ENCODE results near the gene EGLN1. TPM values are rescaled to one million over a fixed set of nuclear protein-coding genes. Genes with fewer than 3 reads are reported as not detected.

The EGLN1 gene
- total and polyA plus RNA-seq, 2 experiments from 2014 or later, result 1.9 to 6.0 TPM

DNA sequence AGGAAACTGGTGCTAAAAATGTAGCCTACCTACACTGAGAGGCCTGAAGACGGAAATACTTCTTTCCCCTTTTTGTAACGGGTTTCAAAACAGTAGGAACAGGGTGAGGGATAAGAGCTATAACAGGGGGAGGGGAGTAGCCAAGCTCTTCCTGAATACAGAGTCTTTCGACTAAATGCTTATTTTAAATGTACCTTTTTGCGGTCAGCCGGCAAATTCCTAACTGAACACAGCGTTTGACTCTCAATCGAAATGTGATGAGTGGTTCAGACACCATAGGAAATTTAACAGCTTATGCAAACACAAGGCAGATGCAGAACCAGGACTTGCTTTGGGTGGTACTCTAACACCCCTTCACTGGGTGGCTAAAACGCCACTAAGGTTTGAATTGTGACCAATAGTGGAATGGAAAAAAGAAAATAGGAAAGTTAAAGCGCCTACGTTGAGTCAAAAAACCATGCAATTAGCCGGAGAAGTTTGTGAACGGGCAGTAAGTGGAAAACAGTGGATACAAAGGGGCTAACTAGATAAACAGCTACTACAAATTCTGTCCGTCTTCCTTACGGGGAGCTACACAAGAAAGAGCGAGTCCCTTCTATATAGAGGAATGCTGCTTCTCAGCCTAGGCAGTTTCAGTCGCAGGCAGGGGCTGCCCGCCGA, 1.7 kb downstream of the EGLN1 start (continued):
- TF ChIP-seq ETS1 (IDR thresholded peaks at IDR 0.05) (no peak), EZH2phosphoT487 (IDR thresholded peaks at IDR 0.05; ENCODE audit: unreplicated experiment) (no peak), ZNF331 (CRISPR knock-in tag; IDR thresholded peaks at IDR 0.05; ENCODE audit: low read depth) (no peak), NANOG (IDR thresholded peaks at IDR 0.05; ENCODE audit: borderline replicate concordance) (no peak), EZH2 (IDR thresholded peaks at IDR 0.05; ENCODE audit: low read depth, unreplicated experiment) (no peak)

DNA sequence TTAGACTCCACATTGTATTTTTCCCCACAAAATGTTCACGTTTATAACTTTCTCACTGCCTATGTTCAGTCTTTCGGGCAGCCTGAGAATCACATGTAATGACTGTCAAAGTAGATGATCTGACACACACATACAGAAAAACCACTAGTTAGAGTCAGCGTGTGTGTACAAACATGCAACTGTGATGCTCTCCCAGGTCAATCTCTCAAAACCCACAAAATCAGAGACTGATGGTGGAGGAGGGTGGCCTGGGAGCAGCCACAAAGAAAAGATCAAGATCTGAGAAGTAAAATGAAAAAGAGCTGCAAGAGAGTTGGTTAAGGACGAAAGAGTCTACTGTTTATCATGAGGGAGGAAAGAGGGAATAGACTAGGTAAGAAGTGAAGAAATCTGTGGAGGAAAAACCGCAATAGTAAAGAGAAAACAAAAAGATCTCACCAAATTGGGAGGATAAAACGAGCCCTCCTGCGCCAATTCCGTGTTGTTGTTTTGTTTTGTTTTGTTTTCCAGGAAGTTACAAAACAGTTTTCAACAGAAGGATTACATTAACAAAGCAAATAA, 2.3 kb downstream of the EGLN1 start:
- peak; percentile 31 for TF ChIP-seq EZH2 (IDR thresholded peaks at IDR 0.05; ENCODE audit: low read depth, unreplicated experiment)
- no peak for TF ChIP-seq CTCF (conservative IDR thresholded peaks at IDR 0.05; ENCODE audit: low read depth in 2 of 2)
- peaks cover 22% of the 10 kb centered on the region for H3K4me1 Mint-ChIP-seq
- no peak overlapping the region for H3K27ac Mint-ChIP-seq

DNA sequence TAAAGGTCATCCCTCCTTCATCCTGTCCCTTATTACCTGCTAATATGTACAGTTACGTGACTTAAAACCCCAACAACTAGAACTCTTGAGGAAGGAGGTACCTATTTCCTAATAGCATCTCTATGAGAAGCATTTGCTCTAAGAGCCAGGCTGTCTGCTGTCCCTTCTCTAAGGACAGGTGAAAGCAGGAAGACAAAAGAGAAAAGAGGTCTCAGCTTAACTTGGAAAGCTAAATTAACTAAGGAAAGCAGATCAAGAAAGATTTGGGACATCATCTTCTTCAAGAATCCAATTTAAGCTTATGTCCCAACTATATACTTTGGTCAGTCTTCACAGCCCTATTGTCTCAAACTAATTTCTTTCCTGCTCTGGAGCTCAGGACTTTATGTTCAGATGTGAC, 2.9 kb downstream of the EGLN1 start:
- H3K4me3 ChIP-seq, result peak overlapping the region; percentile 79; the same call in 1 of the 2 replicates
- TF ChIP-seq CTCF (conservative IDR thresholded peaks at IDR 0.05; ENCODE audit: low read depth in 2 of 2) (no peak), STAT1 (IDR thresholded peaks at IDR 0.05; ENCODE audit: unreplicated experiment) (no peak), POLR2AphosphoS5 (IDR thresholded peaks at IDR 0.05; ENCODE audit: low read depth) (no peak), EZH2phosphoT487 (IDR thresholded peaks at IDR 0.05; ENCODE audit: unreplicated experiment) (no peak), ZNF114 (CRISPR knock-in tag; IDR thresholded peaks at IDR 0.05) (no peak), ETS1 (IDR thresholded peaks at IDR 0.05) (no peak), JUNB (IDR thresholded peaks at IDR 0.05; ENCODE audit: unreplicated experiment) (no peak), EZH2 (IDR thresholded peaks at IDR 0.05; ENCODE audit: low read depth, unreplicated experiment) (no peak)

More for the DNA sequence above, 2.3 kb downstream of the EGLN1 start:
- Histone ChIP-seq H3K27ac (ENCODE audit: low read depth) (no peak overlapping the region), H3K4me3 (peak overlapping the region; percentile 79), H3K4me2 (peak overlapping the region; percentile 79), H3F3A (replicated peaks; ENCODE audit: low read depth) (peaks cover 11% of the 10 kb centered on the region; the same call in 1 of the 2 replicates), H2AFZ (no peak overlapping the region), H4K20me1 (replicated peaks; ENCODE audit: insufficient read depth) (peaks cover 36% of the 10 kb centered on the region), H3K27me3 (ENCODE audit: insufficient read depth) (peaks cover 73% of the 10 kb centered on the region), H3K4me1 (ENCODE audit: insufficient read depth) (peaks cover 23% of the 10 kb centered on the region), H3K79me2 (replicated peaks; ENCODE audit: insufficient read depth) (peaks cover 6% of the 10 kb centered on the region), H3K9me2 (ENCODE audit: insufficient read depth) (no peaks in the 10 kb centered on the region), H3K36me3 (ENCODE audit: insufficient read depth) (no peaks in the 10 kb centered on the region)
- DNase-seq (ENCODE audit: low spot score), result no peak
- no peak for ATAC-seq
- peaks cover 31% of the 10 kb centered on the region for H3K27me3 Mint-ChIP-seq (ENCODE audit: insufficient read depth, low read depth, poor library complexity)
- H3K4me3 Mint-ChIP-seq, result peak overlapping the region; percentile 94
- no peaks in the 10 kb centered on the region for H3K9me3 Mint-ChIP-seq
- H3K36me3 Mint-ChIP-seq (ENCODE audit: low read depth), result no peaks in the 10 kb centered on the region; the same call in 2 of the 3 replicates

More for the DNA sequence above, 2.9 kb downstream of the EGLN1 start:
- peaks cover 22% of the 10 kb centered on the region for H3K4me1 Mint-ChIP-seq
- H3K4me2 ChIP-seq, result no peak overlapping the region
- peaks cover 37% of the 10 kb centered on the region for H4K20me1 ChIP-seq (replicated peaks; ENCODE audit: insufficient read depth)
- H3K36me3 Mint-ChIP-seq (ENCODE audit: low read depth), result no peaks in the 10 kb centered on the region; the same call in 2 of the 3 replicates
- no peaks in the 10 kb centered on the region for H3K36me3 ChIP-seq (ENCODE audit: insufficient read depth)
- H3K27me3 Mint-ChIP-seq (ENCODE audit: insufficient read depth, low read depth, poor library complexity), result peaks cover 31% of the 10 kb centered on the region
- no peak overlapping the region for H3K27ac Mint-ChIP-seq
- H3K9me3 Mint-ChIP-seq, result no peaks in the 10 kb centered on the region
- H2AFZ ChIP-seq, result no peak overlapping the region
- no peaks in the 10 kb centered on the region for H3K9me2 ChIP-seq (ENCODE audit: insufficient read depth)
- H3K27ac ChIP-seq (ENCODE audit: low read depth), result no peak overlapping the region
- H3K79me2 ChIP-seq (replicated peaks; ENCODE audit: insufficient read depth), result peaks cover 6% of the 10 kb centered on the region
- peaks cover 11% of the 10 kb centered on the region; the same call in 1 of the 2 replicates for H3F3A ChIP-seq (replicated peaks; ENCODE audit: low read depth)
- H3K4me3 Mint-ChIP-seq, result no peak overlapping the region; the same call in 2 of the 3 replicates
- DNase-seq (ENCODE audit: low spot score) (no peak), ATAC-seq (no peak)
- H3K27me3 ChIP-seq (ENCODE audit: insufficient read depth), result peaks cover 66% of the 10 kb centered on the region
- peaks cover 23% of the 10 kb centered on the region for H3K4me1 ChIP-seq (ENCODE audit: insufficient read depth)
